GM19324 (cell line): ENCODE measurements around the gene DNER.

Source experiments
- ATAC-seq: cut with Tn5 transposase; IDR thresholded peaks from one replicate; pipeline ENCODE4 v1.9.1; 2021; ENCODE audit warnings: mild to moderate bottlenecking, moderate library complexity; ENCODE audit not compliant: unreplicated experiment, low FRiP score

Gene DNER

DNA sequence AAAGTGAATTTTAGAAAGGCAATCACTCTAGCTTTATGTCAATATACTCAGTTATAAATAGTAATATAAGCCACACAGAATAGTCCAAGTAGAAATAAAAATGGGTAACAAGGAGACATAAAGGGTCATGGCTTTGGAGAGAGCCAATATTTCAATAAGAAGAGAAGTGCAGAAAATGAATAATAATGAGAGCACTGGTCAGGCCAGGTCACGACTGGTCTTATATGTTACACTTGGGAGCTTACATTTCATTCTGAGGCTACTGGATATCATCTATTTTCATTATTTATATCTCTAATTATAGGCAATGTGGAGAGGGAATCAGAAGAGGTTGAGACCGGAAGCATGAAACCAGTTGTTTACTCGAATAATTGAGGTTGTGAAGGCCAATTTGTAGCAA, 262.5 kb downstream of the DNER start:
- no peak for ATAC-seq

DNA sequence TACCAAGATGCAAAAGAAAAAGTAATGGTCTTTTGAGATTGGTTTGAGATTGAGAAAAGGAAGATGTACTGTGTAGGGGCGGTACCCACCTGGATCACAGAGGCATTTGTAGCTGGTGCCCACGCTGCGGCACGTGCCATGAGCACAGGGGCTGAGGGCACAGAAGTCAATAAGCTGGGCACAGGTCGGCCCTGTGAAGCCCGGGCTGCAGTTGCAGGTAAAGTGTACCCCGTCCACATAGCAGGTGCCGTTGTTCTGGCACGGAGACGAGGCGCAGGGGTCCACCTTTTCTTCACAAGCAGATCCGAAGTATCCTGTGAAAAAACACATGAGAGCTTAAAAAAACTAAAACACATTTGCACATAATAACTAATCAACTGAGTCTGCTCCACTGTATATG, 267.1 kb downstream of the DNER start:
- ATAC-seq = no peak

DNA sequence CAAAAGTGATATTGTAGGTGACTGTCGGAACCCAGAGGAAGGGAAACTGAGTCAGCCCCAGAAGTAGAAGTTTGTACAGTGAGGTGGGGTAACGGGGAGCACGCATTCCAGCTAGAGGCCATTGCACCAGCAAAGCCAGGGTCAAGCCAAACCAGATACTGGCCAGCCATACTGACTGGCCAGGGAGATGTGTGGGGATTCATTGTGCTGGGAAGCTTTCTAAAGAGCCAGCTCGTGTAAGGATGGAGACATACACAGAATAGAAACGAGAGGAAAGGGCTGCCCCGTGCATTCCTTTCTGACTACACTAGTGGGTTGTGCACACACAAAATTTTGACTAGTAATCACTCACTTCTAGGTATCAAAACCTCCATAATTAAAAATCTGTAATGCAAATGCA, 268.0 kb downstream of the DNER start:
- ATAC-seq = no peak

DNA sequence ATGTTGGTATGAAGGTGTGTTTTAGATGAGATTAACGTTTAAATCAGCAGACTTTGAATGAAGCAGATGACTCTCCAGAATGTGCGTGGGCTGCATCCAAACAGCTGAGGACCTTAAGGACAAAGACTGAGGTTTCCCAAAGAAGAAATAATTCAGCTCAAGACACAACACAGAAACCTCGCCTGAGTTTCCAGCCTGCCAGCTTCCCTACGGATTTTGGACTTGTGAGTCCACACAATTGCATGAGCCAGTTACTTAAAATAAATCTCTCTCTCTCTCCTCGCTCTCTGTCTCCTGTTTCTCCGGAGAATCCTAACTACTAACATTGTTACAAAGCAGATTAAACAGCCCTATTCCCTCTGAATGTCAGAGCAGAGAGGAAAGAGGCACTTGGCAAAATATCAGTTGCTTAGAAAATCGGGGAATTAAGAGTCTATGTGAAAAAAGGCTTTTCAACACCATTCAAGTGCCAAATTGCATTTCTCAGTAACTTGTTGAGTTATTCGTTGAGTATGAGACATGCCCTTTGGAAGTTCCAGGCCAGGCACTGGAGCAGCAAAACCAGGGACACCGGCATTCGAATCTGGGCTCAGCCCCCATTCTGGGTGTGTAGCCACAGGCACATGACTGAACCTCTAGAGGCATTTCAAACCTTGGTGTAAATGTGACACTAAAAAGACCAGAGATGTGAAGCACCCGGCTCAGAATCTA, 268.7 kb downstream of the DNER start:
- no peak for ATAC-seq

DNA sequence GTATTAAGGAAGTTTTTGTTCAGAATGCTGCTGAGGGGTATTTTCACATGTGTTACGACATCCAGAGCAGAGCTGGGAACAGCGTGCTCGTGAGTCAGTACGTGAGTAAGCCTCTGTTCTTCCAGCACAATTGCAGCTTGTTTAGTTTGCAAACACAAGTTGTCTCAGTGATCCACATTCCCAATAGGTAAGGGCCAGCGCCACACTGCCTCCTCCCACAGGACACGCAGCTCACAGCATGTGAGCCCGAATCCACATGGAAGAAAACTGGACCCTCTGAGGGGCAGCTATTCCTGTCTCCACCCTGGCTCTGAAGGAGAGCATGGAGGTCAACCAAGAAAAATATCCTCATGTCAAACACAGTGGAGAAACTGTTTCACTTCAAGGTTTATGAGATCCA, 269.3 kb downstream of the DNER start:
- no peak for ATAC-seq

DNA sequence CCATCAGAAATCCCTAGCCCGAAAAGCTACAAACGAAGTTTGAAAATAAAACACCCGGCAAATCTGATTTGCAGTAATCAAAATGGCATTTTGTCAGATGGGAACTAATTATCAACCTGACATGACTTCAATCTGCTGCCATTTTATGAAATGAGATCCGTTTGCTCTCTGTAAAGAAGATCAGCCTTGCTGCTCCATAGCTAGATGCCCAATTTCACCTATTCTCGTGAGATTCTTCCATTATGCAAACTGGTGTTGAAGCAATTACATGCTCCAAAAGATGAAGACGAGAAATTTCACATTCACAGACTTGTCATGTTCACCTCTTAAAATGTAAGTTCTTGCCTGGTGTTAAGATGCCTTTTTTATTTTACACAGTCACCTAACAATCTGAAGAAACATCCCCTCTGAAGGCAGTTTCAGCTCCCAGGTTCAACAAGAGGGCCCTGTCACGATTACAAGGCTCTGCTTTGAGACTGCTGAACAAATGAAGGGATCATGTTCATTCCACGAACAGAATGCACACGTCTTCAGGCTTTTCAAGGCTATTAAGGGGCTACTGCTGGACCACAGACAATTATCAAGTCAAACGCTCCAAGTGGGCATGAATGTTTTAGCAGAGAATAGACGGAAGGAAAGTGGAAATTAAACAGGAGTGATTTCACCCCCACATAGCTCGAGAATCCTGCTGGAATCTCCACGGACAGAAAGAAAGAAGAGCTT, 270.6 kb downstream of the DNER start:
- no peak for ATAC-seq

DNA sequence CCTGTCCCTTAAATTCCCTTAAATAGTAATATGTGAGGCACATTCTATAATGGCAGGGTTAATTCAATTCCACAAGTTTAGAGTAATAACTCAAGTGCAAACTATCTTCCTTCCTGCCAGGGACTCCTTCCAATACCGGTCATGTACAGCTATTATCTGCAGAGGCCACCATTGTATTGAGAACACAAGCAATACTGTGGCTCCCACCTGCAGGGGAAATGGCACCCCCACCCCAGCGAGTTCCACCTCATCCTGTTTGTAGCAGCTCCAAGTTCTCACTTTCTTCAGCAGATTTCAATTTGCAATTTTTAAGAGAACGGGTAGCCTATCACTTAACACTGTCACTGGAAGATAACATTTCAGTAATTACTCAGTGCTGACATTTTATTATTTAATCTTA, 271.2 kb downstream of the DNER start:
- ATAC-seq = no peak

DNA sequence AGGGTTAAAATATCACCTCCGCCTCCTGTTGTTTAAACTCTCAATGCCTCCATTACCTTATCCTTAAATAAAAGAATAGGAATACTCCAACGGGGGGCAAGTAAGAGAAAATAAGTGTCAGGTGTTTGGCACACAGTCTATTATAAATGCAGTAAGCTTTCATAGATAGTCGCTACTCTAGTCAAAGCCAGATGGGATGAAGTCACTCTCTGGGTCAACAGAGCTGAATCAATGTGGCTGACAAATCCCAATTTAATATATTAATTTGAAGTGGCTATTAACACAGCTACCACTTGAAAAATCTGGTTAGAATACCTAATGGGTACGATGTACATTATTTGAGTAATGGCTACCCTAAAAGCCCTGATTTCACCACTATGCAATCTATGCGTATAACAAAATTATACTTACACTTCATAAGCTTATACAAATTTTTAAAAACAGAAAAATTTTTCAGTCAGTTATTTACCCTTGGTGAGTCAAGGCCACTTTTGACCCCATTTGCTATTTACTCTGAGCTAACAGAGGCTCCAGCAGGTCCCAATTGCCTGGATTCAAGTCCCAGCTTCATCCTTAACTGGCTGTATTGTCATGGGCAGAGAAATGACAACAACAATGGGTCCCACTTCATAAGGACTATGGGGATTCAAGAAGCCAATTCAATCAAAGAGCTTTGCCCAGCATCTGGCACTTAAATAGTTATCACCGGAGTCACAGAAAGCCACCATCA, 275.8 kb downstream of the DNER start:
- ATAC-seq = no peak

DNA sequence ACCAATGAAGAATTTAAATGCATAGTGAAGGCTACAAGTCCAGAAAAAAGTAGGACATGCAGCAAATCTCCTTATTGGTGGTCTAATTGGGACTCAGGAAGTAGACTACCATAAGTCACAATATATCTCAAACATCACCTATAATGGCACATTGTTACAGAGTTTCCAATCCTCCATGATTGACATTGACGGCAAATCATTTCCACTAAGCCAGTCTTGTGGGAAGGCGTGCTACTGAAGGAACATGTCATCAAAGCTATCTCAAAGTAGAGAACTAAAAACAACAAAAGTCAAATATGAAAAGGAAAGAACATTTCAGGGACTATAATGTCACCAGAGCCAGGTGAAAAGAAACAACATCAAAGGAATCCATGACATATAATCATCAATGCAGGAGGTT, 276.9 kb downstream of the DNER start:
- ATAC-seq = no peak

DNA sequence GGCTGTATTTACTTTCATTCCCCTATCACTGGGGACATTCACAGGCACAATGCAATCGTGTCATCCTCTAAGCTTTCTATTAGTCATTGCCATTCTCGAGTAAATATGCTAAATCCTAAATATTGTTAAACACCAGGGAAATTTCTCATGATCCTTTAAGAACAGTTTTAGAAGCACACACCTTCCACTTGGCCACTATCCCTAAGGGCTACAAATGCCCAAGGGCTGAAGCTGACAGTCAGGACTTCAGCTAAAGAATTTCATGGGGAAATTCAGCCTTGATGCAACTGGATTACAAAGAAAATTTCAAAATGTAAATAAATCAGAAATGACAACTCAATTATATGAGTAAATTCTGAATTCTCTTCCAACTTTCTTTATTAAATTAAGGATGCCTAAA, 280.2 kb downstream of the DNER start:
- no peak for ATAC-seq

DNA sequence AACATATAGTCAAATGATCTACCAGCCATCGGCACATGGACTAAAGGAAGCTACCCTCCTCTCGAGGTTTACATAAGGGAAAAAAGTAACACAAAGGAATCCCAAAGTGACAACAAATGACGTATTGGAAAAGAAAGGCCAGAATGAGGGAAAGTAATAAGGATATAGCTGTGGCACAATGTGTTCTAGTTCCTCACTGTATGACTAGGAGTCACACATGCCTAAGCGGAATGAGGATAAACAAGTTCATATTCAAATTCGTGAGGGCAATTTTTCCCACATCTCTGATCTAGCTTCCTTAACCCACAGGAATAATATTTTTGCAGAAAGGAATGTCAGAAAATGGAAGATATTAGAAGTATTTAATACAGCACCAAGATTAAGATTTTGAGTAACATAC, 281.0 kb downstream of the DNER start:
- ATAC-seq = no peak

DNA sequence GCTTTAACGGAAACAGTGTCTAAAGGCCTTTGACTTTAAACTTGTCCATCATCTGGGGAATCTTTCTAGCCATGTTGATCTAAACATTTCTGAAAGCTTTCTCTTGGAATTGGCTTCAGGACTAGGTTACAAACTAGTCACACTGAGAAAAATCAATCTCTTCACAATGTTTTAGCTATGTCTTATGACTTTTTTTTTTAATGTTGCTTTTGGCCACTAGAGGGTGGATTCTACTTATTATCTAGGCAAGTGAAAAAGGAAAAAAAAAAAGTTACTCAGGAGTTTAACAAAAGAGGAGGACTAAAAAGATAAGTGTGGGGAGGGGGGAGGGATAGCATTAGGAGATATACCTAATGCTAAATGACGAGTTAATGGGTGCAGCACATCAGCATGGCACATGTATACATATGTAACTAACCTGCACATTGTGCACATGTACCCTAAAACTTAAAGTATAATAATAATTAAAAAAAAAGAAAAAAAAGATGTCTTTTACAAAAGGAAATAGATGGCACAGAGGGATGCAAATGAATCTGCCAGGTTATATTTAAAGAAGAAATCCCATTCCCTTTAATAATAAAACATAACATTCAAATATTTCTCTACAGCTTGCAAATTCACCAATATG, 282.9 kb downstream of the DNER start:
- ATAC-seq = no peak

DNA sequence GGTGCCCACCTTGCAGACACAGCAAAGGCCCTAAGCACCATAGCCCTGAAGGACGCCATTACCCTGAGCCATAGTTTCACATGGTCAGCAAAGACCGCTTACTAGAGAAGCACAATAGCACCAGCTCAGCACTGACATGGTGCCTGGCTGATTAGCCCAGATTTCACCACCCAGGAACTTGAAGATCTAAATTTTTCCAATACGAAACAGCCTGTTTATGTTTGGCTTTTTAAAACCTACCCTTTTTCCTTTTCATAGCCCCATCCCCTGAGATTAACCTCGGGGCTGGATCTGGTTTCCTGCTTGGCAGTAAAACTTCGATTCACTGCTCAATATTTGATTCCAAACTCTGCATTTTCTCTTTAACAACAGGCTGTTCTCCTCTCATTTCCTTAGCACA, 284.8 kb downstream of the DNER start:
- no peak for ATAC-seq

DNA sequence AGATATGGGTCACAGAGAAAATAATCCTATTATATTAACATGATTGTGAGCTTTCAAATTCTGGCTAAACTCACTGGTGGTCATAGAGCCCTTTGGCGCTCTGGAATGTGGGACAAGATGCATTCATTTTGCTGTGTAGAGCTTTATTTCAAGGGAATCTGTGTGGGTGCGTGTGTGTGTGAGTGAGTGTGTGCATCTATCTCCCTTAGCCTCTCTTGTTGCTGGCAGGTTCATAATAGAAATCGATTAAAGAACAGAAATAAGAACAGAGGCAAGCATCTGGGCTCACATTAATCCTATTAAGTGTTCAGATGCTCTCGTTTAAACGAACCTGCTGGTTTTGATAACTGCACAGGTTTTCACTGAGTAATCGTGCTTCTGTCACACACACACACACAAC, 287.9 kb downstream of the DNER start:
- ATAC-seq = no peak

DNA sequence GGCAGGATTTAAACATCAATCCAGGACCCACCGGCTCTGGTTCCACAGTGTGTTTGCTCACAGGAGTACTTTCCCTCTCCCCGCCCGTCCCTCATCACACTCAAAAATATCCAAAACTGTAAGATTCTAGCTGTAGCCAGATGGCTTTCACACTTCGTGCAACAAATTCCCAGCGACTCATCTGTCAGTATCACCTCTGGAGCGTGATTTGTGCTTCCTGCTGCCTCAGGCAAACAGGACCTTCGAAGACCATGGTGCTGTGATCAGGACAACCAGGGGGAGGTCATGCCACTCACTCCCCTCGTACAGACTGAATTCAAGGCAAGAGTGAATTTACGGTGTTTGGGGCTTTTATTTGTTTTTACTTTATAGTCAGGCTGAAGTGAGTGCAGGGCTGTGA, 288.8 kb downstream of the DNER start:
- no peak for ATAC-seq

DNA sequence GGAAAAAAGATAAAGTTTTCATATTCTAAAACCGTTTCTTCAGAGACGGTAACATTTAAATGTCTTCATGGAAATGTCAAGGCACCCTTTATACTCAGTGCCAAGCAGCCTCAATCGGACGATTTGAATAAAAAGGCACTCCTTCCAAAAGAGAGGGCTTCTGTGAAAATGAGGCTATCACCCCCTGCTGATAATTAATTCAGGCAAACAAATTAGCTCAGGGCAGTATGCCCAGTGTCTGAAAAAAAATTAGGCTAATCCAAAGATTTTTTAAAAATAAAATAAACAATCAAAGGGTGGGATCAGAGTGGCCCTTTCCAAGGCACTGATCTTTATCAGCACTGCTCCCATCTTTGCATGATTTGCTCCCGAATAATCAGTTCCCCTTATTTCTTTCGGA, 292.3 kb downstream of the DNER start:
- no peak for ATAC-seq

DNA sequence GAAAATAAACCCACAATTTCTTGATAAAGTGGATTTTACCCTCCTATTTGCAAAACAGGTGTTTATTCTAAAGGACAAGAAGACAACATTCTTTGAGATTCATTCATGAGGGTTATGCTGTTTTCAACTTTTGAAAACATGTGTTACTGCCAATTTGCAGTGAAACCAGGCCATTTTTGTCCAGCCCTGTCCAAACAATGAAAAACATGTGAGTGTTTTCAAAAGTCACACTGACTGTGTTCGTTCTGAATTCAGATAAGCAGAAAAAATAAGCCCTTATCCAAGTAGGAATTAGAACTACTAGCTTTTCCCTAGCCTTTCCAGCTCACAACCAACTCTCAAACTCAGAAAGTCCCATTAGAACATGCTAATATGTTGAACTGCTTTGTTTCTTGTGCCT, 295.2 kb downstream of the DNER start:
- no peak for ATAC-seq

DNA sequence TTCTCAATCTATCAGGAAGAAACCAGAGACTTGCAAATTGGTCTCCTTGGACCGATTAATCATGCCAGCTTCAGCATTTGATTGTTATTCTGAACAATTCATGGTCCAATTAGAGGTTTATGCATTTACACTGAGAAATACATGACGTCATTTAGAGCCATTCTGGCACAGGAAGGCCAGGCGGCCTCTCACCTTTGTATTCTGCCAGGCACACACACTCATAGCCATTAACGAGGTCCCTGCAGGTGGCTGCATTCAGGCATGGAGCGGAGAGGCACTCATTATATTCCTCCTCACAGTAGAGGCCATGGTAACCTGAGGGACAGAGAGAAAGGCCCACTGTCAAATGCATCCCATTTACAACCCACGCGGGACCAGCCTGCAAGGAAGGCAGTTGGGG, 296.4 kb downstream of the DNER start:
- no peak for ATAC-seq

DNA sequence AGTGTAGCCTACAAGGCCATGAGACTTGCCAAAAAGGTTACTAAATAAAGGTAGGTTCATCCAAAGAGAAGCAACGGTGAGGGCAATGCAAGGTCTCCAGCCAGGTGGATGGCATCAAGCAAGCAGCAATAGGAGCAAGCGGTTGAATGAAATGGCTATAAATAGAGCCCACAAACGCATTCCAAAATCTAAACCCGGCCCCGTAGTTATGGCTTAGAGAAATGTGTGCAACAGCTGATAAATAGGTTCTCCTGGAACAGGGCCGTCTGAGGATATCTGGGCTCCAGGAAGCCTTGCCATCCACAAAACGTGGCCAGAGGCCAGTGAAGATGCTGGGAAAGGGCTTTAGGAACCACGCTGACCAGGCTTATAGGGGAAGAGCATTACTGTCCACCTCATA, 297.2 kb downstream of the DNER start:
- ATAC-seq = no peak

DNA sequence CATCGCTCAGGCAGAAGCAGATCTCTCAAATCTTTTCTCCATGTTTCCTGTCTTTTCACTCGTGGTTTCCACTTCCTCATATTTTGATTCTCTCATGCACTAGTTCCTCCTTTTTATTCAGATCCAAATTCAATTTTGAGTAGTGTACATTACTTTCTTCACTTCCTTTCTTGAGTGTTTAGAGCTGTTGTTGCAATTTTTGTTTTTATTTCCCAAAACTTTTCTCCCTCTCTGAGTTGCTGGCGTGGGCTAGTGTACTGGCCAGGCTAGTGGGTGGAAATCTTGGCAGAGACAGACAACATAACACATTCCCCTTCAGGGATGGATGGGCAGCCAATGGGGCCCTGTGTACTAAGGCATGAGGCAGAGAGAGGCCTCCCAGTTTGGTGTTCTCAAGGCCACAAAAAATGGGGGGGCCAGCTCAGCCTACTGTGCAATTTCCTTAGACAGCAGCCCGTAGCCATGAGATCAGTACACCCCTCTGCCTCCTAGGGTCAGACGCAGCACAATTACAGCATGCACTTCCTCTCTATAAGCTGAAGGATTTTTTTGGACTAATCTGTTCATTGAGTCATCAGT, 298.1 kb downstream of the DNER start:
- ATAC-seq = no peak

DNA sequence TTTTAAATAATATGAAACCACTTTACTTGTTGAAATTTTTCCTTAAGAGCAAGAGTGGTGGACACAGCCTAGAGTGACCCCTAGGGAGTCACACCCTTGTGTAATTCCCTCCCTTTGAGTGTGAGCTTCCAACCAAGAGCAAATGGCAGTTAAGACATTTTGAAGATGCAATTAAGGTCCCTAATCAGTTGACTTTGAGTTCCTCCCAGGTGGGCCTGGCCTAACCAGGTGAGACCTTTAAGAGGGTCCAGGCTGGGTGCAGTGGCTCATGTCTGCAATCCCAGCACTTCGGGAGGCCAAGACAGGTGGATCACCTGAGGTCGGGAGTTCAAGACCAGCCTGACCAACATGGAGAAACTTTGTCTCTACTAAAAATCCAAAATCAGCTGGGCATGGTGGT, 299.7 kb downstream of the DNER start:
- ATAC-seq = no peak
